OCI-LY1 (cell line): ENCODE measurements around the gene CDK13.

Experiments used
- CTCF ChIP-seq: fragments of 200-600 bp; sonication (generic), shearing (Covaris generic); IDR thresholded peaks from 2 replicates; pipeline ENCODE4 v1.5.1; 2017; ENCODE audit warnings: mild to moderate bottlenecking, antibody characterized with exemption, low read length, moderate library complexity, mixed read lengths
- EZH2 ChIP-seq: fragments of 200-600 bp; sonication (generic), shearing (Covaris generic); IDR thresholded peaks from 2 replicates; pipeline ENCODE4 v1.8.0; 2017; ENCODE audit warnings: borderline replicate concordance, mixed run types, mild to moderate bottlenecking, antibody characterized with exemption, low read length, moderate library complexity, mixed read lengths

- TF ChIP-seq EZH2 (no peak), CTCF (no peak)
Measured at GRCh38 chr7:39919646-39920045, 30.4 kb upstream of the CDK13 start.
